K562 (cell line): ENCODE results near the gene KIF18B. TPM values are rescaled to one million over a fixed set of nuclear protein-coding genes. Genes with fewer than 3 reads are reported as not detected.

ENCODE experiments used
- ESRRB ChIP-seq: fragments of 250-450 bp; sonication (Bioruptor Pico); IDR thresholded peaks from 2 replicates; pipeline ENCODE4 v1.5.0; 2020; ENCODE audit warnings: mild to moderate bottlenecking, moderate library complexity, borderline replicate concordance
- GABPB2 ChIP-seq: fragments of 250-450 bp; sonication (Bioruptor Pico); conservative IDR thresholded peaks from 2 replicates; pipeline ENCODE4 v1.5.1; 2021; ENCODE audit warnings: mild to moderate bottlenecking
- HNRNPH1 ChIP-seq: fragments of 200-400 bp; formaldehyde crosslinking; optimal IDR thresholded peaks from 2 replicates; pipeline ENCODE3; 2017; ENCODE audit warnings: low read depth, mild to moderate bottlenecking, low read length, moderate library complexity
- MIER1 ChIP-seq: fragments of 450-650 bp; IDR thresholded peaks from 2 replicates; pipeline ENCODE4 v1.6.1; 2016; ENCODE audit warnings: antibody characterized with exemption, mild to moderate bottlenecking, low read depth
- MYNN ChIP-seq, 2 experiments: sonication (generic); formaldehyde crosslinking in 1 of 2; IDR thresholded peaks; 2 replicates each; pipeline versions ENCODE4 v1.5.0 to v1.6.1; 2016 to 2020; ENCODE audit warnings: antibody characterized with exemption in 1 of 2, missing genetic modification reagents in 1 of 2
- NFIX ChIP-seq: fragments of 250-450 bp; sonication (Bioruptor Pico); IDR thresholded peaks from 2 replicates; pipeline ENCODE4 v1.4.0; 2020; ENCODE audit warnings: low read depth, mild to moderate bottlenecking, moderate library complexity
- POLR2AphosphoS2 ChIP-seq: IDR thresholded peaks from 2 replicates; pipeline ENCODE4 v1.6.1; 2012; ENCODE audit warnings: low read length, improper control_type of control experiment
- PYGO2 ChIP-seq: fragments of 450-650 bp; IDR thresholded peaks from 2 replicates; pipeline ENCODE4 v1.6.1; 2016; ENCODE audit warnings: mild to moderate bottlenecking, missing genetic modification characterization, moderate library complexity, missing compliant biosample characterization
- SNIP1 ChIP-seq: fragments of 450-650 bp; IDR thresholded peaks from 2 replicates; pipeline ENCODE4 v1.7.1; 2017; ENCODE audit warnings: low read depth, mild to moderate bottlenecking
- SREBF2 ChIP-seq: sonication (generic); formaldehyde crosslinking; IDR thresholded peaks from 2 replicates; pipeline ENCODE4 v1.4.0; 2020; ENCODE audit warnings: mild to moderate bottlenecking, missing genetic modification reagents
- TBL1XR1 ChIP-seq, 2 experiments: IDR thresholded peaks; 2 replicates each; pipeline ENCODE4 v1.6.1; 2012; ENCODE audit warnings: improper control_type of control experiment in 2 of 2, low read length in 2 of 2, mild to moderate bottlenecking in 1 of 2
- TBP ChIP-seq: optimal IDR thresholded peaks from 2 replicates; pipeline ENCODE3; 2011; ENCODE audit warnings: low read depth, low read length, improper control_type of control experiment
- THRAP3 ChIP-seq: fragments of 450-650 bp; IDR thresholded peaks from 2 replicates; pipeline ENCODE4 v1.6.1; 2016; ENCODE audit warnings: mild to moderate bottlenecking, inconsistent platforms, borderline replicate concordance
- ZBTB49 ChIP-seq: sonication (generic); formaldehyde crosslinking; IDR thresholded peaks from 2 replicates; pipeline ENCODE4 v1.8.0; 2022; ENCODE audit warnings: missing genetic modification reagents, mild to moderate bottlenecking, borderline replicate concordance
- ZNF311 ChIP-seq: fragments of 250-450 bp; sonication (Bioruptor Pico); IDR thresholded peaks from 2 replicates; pipeline ENCODE4 v1.4.0; 2020; ENCODE audit warnings: mild to moderate bottlenecking, moderate library complexity
- ZNF395 ChIP-seq: fragments of 200-800 bp; sonication (Bioruptor generic); IDR thresholded peaks from 2 replicates; pipeline ENCODE4 v1.6.1; 2017; ENCODE audit warnings: missing genetic modification characterization, missing compliant biosample characterization
- ZNF696 ChIP-seq: fragments of 250-450 bp; sonication (Bioruptor Pico); conservative IDR thresholded peaks from 2 replicates; pipeline ENCODE4 v1.4.0; 2020; ENCODE audit warnings: mild to moderate bottlenecking, moderate library complexity
- polyA plus RNA-seq, 8 experiments: library from polyadenylated mRNA; depleted of rRNA in 4 of 8; stranded (reverse) in 5 of 8; unstranded in 3 of 8; fragments of >200 nt; fragmentation: Nextera tagmentation in 2 of 8; fragmentation: Illumina TruSeq in 1 of 8; extraction: Ambion mirVana in 2 of 8; extraction: Trizol in 1 of 8; gene quantifications; 2 replicates each; pipeline versions ENCODE4 v1.2.1 to v1.2.3, GENCODE V29; 2011 to 2014; ENCODE audit warnings: inconsistent platforms in 1 of 8, missing spikeins in 1 of 8
- total RNA-seq, 7 experiments: library from RNA; depleted of rRNA in 6 of 7; stranded (reverse); fragments of >200 nt in 6 of 7; fragmentation: Illumina TruSeq in 2 of 7; extraction: Trizol in 2 of 7; gene quantifications; 2 replicates each; pipeline versions ENCODE4 v1.2.1 to v1.2.3, GENCODE V29; 2011 to 2021; ENCODE audit warnings: low replicate concordance in 1 of 7
- TF ChIP-seq, protein P1 (sequence below): IDR thresholded peaks from 3 replicates; pipeline ENCODE4 v1.6.1; 2011; ENCODE audit warnings: borderline replicate concordance, mild to moderate bottlenecking, moderate library complexity; ENCODE audit not compliant: insufficient read length; ENCODE audit errors: extremely low read depth
- TF ChIP-seq, protein P2 (sequence below): fragments of 250-450 bp; sonication (Bioruptor Pico); IDR thresholded peaks from 2 replicates; pipeline ENCODE4 v1.4.0; 2020; ENCODE audit warnings: mild to moderate bottlenecking, moderate library complexity

Gene KIF18B
- total and polyA plus RNA-seq, 9 of the 15 experiments (the other 6 are each of a cell fraction or from before 2014, with no cell fraction given): 2.0 to 42.8 (median 13.2) TPM

- TF ChIP-seq, protein P1, sequence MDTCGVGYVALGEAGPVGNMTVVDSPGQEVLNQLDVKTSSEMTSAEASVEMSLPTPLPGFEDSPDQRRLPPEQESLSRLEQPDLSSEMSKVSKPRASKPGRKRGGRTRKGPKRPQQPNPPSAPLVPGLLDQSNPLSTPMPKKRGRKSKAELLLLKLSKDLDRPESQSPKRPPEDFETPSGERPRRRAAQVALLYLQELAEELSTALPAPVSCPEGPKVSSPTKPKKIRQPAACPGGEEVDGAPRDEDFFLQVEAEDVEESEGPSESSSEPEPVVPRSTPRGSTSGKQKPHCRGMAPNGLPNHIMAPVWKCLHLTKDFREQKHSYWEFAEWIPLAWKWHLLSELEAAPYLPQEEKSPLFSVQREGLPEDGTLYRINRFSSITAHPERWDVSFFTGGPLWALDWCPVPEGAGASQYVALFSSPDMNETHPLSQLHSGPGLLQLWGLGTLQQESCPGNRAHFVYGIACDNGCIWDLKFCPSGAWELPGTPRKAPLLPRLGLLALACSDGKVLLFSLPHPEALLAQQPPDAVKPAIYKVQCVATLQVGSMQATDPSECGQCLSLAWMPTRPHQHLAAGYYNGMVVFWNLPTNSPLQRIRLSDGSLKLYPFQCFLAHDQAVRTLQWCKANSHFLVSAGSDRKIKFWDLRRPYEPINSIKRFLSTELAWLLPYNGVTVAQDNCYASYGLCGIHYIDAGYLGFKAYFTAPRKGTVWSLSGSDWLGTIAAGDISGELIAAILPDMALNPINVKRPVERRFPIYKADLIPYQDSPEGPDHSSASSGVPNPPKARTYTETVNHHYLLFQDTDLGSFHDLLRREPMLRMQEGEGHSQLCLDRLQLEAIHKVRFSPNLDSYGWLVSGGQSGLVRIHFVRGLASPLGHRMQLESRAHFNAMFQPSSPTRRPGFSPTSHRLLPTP: no peak
- TF ChIP-seq SREBF2 (CRISPR knock-in tag) (no peak; the same call in 1 of the 2 replicates), THRAP3 (no peak), MYNN (IDR thresholded peaks at IDR 0.05) (no peak), MYNN (CRISPR knock-in tag; IDR thresholded peaks at IDR 0.05) (no peak), HNRNPH1 (no peak), MIER1 (0 out of 2 replicates have a peak, but pooled peaks have one; percentile 44), ZNF395 (CRISPR knock-in tag) (peak; percentile 86), TBP (peak; percentile 86), ZNF311 (CRISPR knock-in tag) (0 out of 2 replicates have a peak, but pooled peaks have one; percentile 41), PYGO2 (tag) (no peak), TBL1XR1 (IDR thresholded peaks at IDR 0.05; ENCODE audit: low read length in 2 of 2) (no peak), NFIX (CRISPR knock-in tag) (no peak), ZNF696 (CRISPR knock-in tag) (no peak), SNIP1 (no peak), ZBTB49 (no peak), GABPB2 (CRISPR knock-in tag) (no peak), ESRRB (CRISPR knock-in tag) (no peak), POLR2AphosphoS2 (peak; percentile 82; the same call in 1 of the 2 replicates)
- TF ChIP-seq, protein P2, sequence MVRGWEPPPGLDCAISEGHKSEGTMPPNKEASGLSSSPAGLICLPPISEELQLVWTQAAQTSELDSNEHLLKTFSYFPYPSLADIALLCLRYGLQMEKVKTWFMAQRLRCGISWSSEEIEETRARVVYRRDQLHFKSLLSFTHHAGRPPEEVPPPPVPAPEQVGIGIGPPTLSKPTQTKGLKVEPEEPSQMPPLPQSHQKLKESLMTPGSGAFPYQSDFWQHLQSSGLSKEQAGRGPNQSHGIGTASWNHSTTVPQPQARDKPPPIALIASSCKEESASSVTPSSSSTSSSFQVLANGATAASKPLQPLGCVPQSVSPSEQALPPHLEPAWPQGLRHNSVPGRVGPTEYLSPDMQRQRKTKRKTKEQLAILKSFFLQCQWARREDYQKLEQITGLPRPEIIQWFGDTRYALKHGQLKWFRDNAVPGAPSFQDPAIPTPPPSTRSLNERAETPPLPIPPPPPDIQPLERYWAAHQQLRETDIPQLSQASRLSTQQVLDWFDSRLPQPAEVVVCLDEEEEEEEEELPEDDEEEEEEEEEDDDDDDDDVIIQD (CRISPR knock-in tag): no peak
Observed at GRCh38 chr17:44947461-44948314, at the start of gene KIF18B (continued).
